GM19372 (cell line): ENCODE results near the gene PXYLP1.
A peak's percentile ranks its signal among the peaks of the same experiment; 100 is the strongest.
"Not testable (repeated sequence)": the region's sequence is repeated elsewhere in the genome, so short reads cannot be mapped to it uniquely, and the experiment has no call there.

Experiments
- ATAC-seq: cut with Tn5 transposase; IDR thresholded peaks from one replicate; pipeline ENCODE4 v1.9.1; 2021; ENCODE audit warnings: mild to moderate bottlenecking, low read depth, moderate library complexity; ENCODE audit not compliant: unreplicated experiment

The PXYLP1 gene

DNA sequence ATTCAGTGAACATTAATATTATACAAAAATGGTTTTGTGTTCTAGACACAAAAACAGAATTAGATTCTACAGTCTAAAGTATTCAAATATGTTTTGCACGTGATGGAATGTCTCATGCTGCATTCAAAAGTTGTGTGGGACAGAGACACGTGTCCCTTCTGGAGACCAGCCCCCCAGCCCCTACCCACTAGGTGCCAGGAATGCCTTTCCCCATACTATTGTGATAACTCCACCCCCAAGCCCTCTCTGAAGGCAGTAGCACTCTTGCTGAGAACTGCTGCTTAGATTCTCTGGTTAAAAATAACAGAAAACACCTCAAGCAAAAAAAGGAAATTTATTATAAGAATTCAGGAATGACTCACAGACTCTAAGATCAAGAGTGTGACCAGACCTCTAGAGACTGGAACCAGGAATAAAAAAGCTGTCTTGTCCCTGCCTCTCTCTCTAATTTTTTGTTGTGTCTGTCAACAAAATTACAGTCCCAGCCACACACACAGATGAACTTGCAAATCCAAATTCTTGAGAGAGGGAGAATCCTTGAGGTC, 57.7 kb downstream of the PXYLP1 start:
- ATAC-seq, result no peak

DNA sequence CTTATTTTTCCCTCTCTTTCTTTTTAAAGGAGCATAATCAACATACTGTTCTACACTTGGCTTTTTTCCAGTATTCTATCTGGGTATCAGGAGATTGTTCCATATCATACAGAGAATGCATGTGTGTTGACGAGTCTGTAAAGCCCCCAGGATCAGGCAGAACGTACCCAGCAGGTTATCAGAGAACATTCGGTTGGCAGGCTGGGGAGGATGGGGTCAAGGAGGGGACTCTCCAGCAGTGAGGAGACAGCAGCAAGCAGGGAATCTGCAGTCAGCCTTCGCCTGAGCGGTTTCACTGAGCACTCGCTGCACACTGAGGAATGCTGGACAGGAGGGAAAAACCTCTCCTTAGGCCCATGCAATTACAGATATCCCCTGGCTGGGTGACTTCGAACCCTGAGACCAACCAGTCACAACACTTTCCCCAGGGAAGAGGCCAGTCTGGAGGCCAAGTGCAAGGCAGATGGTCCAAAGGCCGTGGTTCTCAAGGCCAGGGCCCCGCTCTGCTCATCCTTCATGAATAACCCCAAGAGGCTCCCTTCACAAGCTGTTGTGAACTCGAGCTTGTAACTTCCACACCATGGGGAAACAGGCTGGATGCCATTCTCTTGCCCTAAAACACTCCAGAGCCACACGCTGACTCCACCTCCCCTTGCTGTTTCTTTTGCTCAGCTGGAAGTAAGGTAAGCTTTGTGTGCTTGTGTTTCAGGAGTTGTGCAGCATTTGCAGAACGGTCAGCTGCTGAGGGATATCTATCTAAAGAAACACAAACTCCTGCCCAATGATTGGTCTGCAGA, 60.1 kb downstream of the PXYLP1 start:
- ATAC-seq, result no peak

DNA sequence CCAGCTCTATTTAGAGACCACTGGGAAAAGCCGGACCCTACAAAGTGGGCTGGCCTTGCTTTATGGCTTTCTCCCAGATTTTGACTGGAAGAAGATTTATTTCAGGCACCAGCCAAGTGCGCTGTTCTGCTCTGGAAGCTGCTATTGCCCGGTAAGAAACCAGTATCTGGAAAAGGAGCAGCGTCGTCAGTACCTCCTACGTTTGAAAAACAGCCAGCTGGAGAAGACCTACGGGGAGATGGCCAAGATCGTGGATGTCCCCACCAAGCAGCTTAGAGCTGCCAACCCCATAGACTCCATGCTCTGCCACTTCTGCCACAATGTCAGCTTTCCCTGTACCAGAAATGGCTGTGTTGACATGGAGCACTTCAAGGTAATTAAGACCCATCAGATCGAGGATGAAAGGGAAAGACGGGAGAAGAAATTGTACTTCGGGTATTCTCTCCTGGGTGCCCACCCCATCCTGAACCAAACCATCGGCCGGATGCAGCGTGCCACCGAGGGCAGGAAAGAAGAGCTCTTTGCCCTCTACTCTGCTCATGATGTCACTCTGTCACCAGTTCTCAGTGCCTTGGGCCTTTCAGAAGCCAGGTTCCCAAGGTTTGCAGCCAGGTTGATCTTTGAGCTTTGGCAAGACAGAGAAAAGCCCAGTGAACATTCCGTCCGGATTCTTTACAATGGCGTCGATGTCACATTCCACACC, 60.9 kb downstream of the PXYLP1 start:
- no peak for ATAC-seq

DNA sequence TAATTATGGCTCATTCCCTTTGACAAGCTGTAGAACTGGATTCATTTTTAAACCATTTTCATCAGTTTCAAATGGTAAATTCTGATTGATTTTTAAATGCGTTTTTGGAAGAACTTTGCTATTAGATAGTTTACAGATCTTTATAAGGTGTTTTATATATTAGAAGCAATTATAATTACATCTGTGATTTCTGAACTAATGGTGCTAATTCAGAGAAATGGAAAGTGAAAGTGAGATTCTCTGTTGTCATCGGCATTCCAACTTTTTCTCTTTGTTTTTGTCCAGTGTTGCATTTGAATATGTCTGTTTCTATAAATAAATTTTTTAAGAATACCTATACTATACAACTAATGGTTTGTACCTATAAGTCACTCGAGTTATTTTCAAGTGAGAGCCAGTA, 62.7 kb downstream of the PXYLP1 start:
- no peak for ATAC-seq

DNA sequence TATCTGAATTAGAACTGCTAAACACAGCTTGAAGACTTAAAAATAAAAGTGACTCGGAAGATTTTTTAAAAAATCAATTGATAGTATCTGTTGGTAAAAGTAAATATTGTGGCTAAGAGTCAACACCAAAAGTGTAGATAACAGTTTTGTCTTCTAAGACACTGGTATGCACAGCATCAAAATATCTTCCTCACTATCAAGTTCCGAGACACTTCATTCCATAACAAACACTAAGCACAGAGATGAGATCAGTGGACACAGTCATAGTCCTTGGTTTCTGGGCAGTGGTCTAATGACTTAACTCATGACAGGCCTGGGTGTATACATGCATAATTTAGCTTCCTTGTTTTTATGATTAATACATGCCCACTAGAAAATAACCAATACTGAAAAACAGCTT, 63.2 kb downstream of the PXYLP1 start:
- no peak for ATAC-seq

DNA sequence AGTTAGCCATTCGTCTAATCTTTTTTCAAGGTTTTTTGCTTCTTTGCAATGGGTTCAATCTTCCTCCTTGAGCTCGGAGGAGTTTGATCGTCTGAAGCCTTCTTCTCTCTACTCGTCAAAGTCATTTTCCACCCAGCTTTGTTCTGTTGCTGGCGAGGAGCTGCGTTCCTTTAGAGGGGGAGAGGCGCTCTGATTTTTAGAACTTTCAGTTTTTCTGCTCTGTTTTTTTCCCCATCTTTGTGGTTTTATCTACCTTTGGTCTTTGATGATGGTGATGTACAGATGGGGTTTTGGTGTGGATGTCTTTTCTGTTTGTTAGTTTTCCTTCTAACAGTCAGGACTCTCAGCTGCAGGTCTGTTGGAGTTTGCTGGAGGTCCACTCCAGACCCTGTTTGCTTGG, 68.8 kb downstream of the PXYLP1 start:
- not testable (repeated sequence) for ATAC-seq

DNA sequence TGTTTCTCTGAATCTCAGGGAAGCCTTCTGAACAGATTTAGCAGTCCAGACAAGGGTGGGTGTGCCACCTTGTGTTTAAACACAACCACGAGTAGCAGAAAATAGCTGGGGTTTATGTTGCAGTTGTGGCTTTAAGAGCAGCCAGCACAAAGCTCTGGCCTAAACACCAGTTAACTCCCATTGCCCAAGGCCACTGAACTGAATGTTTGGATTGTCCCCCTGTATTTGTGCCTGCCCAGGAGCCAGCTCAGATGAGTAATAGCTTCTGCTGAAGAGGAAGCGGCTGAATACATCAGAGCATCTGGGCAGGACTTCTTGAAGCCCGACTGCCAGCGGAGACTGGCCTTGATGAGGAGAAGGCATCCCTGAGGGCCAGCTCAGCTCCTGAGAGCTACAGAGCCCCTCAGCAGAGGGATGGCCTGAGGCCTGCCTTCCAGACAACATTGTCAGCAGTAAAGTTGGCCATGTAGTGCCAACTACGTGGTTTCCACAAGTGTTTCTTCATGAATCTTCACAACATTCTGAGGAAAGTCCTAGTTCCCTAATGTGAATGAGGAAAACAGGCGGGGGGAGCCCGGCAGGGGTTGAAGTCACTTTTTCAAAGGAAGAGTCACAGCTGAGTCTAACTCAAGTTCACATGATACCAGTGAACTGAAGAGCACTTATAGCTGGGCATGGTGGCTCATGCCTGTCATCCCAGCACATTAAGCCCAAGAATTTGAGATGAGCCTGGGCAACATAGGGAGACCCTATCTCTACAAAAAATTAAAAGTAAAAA, 70.9 kb downstream of the PXYLP1 start:
- no peak for ATAC-seq

DNA sequence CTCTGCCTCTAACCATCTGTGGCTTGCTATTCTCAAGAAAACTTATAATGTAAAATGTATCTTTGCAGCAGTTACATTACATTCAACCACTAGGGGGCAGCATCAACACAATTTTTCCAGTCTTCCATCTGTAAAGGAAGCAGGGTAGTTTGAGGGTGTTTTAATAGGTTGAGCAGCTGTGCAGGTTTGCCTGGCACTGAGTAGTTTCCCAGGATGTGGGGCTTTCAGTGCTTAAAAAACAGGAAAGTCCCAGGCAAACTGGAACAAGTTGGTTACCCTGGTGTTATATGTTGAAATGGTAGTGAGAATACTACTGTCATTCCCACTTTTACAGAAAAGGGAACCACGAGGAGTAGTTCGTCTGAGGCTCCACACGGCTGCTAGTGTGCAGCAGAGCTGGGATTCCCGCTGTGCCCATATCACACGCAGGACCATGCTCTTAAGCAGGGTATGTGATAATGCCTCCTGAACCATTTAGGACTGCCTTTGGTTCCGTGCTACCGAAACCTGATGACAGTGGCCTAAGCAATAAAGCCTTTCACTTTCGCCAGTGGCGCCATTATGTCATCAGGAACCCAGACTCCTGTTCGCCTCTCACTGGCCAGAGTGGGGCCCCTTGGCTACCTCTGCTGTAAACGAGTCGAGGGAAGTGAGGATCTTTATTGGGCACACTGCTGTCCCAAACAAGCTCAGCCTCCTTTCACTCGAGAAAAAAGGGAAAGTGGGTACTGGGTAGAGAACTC, 72.0 kb downstream of the PXYLP1 start:
- ATAC-seq, result peak; percentile 73

DNA sequence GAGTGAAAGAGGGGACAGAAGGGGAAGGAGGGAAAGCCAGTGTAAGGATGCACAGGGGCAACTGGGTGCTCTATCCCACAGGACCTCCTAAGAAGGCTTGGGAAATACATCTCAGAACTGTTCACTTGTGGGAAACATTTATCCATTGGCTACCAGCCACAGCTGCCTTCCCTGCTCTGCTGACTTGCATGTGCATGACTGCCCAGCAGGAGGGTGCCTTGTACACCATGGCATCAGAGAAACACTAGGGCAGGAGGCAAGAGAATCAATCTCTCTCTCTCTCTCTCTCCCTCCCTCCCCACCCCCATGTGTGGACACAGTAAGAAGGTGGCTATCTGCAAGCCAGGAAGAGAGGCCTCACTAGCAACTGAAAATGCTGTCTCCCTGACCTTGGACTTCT, 73.8 kb downstream of the PXYLP1 start:
- no peak for ATAC-seq

DNA sequence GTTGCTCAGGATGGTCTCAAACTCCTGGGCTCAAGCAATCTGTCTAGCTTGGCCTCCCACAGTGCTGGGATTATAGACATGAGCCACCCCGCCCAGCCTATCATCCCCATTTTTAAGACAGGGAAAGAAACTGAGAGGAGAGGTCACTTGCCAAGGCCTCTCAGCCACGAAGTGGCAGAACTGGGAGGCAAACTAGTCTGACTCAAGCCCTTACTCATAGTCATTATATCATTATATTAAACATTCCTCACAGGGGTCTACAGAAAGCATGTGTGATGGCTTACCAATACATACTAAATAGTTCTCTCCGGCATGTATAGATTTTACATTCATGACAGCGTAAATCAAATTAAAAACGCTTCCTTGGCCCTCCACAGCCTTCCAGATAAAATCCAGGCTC, 74.7 kb downstream of the PXYLP1 start:
- ATAC-seq, result no peak

DNA sequence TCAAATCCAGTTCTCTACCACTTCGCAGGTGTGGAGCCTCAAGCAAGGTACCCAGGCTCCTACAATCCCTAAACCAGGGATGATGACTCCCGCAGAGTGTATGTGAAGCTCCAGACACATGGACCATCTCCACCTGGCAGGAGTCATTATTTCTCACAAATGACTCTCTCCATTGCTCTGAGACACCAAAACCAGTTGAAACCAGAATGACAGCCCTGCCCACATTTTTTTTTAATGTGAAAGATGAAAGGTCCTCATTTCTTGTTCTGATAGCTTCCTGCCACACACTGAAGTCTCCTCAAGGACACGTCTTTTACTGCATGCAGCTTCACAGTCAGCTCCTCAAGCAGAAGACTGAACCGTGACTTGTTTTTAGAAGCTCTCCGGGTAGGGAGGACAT, 75.3 kb downstream of the PXYLP1 start:
- no peak for ATAC-seq

DNA sequence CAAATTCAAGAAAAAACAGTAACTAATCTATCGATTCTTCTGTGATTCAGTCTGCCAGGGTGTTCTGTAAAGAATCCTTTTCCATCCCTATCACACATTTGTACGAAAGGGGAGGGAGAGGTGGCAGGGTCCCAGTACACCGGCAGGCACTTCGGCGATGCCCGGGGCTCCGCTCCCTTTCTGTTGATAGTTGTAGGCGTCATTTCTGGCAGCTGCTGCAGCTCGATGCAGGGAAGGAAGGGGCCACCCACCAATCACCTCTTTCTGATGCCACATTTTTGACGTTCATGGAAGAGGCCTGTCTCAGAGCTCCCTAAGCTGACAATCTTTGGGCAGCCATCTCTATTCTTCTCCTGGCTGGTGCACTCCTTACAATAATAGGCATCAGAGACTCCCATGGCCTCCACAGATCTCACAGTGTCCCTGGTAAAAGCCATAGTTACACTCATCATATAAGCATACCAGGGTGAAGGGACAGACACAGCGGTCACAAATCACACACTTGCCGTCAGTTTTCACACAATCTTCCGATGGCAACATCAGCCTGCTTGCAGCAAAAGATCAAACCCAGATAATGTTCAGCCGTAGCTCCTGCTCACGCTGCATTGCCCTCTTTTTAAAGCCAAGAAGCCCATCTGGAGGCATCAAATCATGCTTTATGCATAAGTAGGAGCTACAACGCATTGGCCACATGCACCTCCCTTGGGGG, 75.9 kb downstream of the PXYLP1 start:
- ATAC-seq, result no peak

DNA sequence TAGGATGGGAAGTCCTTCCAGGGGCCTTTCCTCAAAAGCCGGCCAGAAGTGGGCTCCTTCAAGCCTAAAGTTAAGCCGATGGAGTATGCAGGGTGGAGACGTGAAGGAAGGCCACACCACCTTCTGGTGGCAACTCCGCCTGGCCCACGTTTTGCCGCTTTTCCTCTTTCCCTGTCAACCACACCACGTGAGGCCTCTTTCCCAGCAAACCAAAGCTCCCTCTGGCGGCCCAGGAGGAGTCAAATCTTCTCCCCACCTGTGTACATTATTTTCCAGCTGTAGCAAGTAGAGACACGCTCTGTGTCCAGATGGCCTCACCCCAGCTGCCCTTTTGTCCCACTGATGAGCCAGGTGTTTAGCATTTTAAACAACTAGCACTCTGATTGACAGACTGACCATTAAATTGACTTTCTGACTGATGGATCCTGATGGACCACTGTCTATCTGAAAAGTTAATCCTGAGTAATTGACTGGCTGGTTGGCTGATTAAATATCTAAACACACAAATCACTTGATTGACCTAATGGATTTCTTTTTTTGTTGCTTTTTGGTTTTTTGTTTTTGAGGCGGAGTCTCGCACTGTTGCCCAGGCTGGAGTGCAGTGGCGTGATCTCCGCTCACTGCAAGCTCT, 77.1 kb downstream of the PXYLP1 start:
- no peak for ATAC-seq

DNA sequence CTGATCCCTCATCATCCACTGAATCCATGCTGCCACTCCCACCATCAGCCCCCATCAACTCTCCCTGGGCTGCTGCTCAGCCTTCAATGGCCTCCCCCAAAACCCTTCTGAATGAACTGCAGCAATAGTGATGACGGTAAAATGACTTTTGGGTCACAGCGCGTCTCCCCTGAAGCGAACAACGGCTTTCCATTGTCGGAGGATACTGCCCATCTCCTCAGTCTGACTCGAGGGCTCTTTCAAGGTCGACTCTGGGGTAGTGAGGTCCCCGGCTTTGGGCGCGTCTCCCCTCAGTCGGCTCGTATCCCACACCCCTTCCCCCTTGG, 79.5 kb downstream of the PXYLP1 start:
- no peak for ATAC-seq

DNA sequence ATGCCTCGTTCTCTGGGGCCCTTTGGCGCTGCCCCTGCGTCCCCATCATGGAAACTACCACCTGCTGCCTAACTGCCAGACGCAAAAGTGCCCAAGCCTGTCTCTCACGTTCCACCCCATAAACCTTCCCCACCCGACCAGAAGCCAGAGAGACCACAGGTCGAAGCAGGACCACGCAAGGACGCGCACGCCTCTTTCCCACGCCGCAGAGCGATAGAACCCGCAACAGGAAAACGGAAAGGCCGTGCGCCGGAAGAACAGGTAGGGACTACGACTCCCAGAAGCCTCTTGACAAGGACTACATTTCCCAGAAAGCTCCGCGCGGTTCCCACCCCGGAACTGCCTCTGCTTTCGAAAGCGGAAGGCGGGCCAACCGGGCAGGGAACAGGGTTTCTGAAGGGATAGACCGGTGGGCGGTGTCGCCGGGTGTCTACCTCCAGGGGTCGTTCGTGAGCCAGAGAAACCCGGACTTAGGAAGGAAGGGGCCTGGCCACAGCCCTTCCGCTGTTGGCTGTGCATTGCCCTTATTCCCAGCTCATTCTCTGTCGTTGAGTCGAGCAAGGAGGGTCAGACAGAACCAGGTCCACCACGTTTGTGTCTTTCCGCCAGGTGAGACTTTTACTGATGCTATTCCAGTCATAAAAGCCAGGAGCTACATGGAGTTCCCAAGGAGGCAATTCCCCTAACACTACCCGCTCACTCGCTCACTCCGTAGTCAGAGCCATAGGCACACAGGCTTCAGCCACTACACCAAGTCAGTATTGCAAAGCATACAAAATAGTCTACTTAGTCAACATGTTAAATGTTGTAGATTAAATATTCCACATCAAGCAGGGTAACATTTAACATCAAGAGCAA, 80.1 kb downstream of the PXYLP1 start:
- peak; percentile 97 for ATAC-seq

DNA sequence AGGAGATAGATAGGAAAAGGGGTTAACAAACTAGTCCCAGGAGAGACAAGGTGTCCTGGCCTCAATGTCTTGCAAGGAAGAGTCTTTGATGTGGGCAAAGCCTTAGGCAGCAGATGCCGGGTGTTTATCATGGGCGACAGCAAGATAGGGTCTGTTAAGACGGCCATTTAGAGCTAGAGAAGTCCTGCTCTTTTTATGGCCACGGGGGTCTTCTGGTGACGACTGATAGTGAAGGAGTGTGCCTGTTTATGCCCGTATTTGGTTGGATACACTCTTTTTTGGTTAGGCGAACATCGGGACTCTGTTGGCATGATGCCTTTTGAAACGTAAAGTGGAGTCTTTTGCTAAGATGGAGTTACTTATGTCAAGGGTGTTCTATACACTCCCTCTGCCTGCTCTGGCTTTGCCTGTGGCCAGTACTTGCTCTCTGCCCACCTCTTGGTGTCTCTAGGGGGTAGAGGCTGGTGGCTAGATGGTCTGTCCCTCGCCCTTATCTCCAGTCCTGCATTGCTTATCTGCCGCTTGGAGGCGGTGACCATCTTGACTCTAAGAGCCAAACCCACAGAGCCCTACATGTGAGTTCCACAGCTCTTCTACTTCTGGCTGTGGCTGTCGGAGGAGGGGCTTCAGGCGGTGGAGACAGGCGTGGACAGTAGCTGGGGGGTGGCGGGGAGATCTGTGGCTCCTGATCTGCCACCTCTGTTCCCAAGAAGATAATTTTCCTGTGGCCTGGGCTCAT, 80.9 kb downstream of the PXYLP1 start:
- ATAC-seq, result no peak

DNA sequence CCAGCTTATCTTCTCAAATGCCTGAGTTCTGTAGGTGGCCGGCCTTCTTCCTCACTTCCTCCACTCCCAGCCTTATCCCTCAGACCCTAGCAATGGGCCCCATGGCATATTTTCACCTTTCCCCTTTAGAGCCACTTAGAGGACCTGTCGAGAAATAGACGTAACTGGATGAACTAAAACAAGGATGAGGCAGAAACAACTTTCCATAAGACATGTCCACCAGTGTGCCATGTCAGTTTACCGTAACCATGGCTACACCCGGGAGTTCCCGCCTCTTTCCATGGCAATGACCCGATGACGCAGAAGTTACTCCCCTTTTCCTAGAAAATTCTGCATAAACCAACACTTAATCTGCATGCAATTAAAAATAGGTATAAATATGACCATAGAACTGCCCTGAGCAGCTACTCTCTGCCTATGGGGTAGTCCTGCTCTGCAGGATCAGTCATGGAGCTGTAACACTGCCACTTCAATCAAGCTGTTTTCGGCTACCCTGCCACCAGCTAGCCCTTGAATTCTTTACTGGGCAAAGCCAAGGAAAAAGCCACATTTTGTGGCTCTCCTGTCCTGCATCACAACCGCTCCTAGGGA, 81.6 kb downstream of the PXYLP1 start:
- ATAC-seq, result no peak

DNA sequence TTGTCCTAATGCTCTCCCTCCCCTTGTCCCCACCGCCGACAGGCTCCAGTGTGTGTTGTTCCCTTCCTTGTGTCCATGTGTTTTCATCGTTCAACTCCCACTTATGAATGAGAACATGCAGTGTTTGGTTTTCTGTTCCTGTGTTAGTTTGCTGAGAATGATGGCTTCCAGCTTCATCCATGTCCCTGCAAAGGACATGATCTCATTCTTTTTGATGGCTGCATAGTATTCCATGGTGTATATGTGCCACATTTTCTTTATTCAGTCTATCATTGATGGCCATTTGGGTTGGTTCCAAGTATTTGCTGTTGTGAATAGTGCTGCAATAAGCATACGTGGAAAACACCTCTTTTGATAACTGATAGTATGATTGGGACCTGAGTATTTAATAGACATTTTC, 82.8 kb downstream of the PXYLP1 start:
- not testable (repeated sequence) for ATAC-seq
